Natural killer cell (primary cell): ENCODE data around the gene CDK4. TPM values are rescaled to one million over a fixed set of nuclear protein-coding genes. Genes with fewer than 3 reads are reported as not detected.

Source experiments
- ATAC-seq, 3 donors: fragments of 150-1000 bp in 2 of 3; fragments of 200-7000 bp in 1 of 3; cut with Tn5 transposase; 1 replicate in 1 of 3; 2 replicates in 2 of 3; pipeline ENCODE4 v1.10.0; 2021; ENCODE audit warnings: mild to moderate bottlenecking in 2 of 3, moderate library complexity in 2 of 3
- DNase-seq, 2 donors: peaks; one replicate each; pipeline versions ENCODE4 v3.0.0 to v3.0.0-alpha.2; 2013 to 2021; ENCODE audit warnings: mixed read lengths in 1 of 2
- H3K27ac ChIP-seq: one replicate; pipeline ENCODE4 v1.5.1; 2013; ENCODE audit warnings: mild to moderate bottlenecking, low read length
- H3K27me3 ChIP-seq: one replicate; pipeline ENCODE4 v1.6.1; 2013; ENCODE audit warnings: low read length; ENCODE audit not compliant: control insufficient read depth, insufficient read depth
- H3K36me3 ChIP-seq: one replicate; pipeline ENCODE4 v1.6.1; 2013; ENCODE audit warnings: low read length; ENCODE audit not compliant: control insufficient read depth, insufficient read depth
- H3K4me1 ChIP-seq: one replicate; pipeline ENCODE4 v1.6.1; 2013; ENCODE audit warnings: low read length; ENCODE audit not compliant: control insufficient read depth, insufficient read depth
- H3K4me3 ChIP-seq: one replicate; pipeline ENCODE4 v1.5.1; 2013; ENCODE audit warnings: low read length
- H3K9me3 ChIP-seq: one replicate; pipeline ENCODE4 v1.6.1; 2013; ENCODE audit warnings: low read length; ENCODE audit not compliant: control insufficient read depth, insufficient read depth
- H3K27ac Mint-ChIP-seq, 2 donors: one replicate each; pipeline ENCODE4 v1.8.0; 2022; ENCODE audit warnings: mild to moderate bottlenecking in 2 of 2, mixed read lengths in 2 of 2, moderate library complexity in 1 of 2
- H3K27me3 Mint-ChIP-seq, 2 donors: one replicate each; pipeline ENCODE4 v1.8.0; 2022; ENCODE audit warnings: low read depth in 2 of 2, mixed read lengths in 2 of 2
- H3K36me3 Mint-ChIP-seq: one replicate; pipeline ENCODE4 v1.8.0; 2022; ENCODE audit warnings: mixed read lengths
- H3K4me1 Mint-ChIP-seq, 2 donors: one replicate each; pipeline ENCODE4 v1.8.0; 2022; ENCODE audit warnings: mixed read lengths in 2 of 2
- H3K4me3 Mint-ChIP-seq: one replicate; pipeline ENCODE4 v1.8.0; 2022; ENCODE audit warnings: mild to moderate bottlenecking, moderate library complexity, mixed read lengths
- H3K9me3 Mint-ChIP-seq, 2 donors: one replicate each; pipeline ENCODE4 v1.8.0; 2022; ENCODE audit warnings: mixed read lengths in 2 of 2
- WGBS: methylation state at CpG from one replicate; pipeline ENCODE4 v1.1.7; 2013; ENCODE audit warnings: missing lambda C conversion rate; ENCODE audit not compliant: insufficient coverage; 5-methylcytosine and 5-hydroxymethylcytosine counted together
- intact Hi-C: fragments of 100-400 bp; cut with micrococcal nuclease; formaldehyde crosslinking; loops from one replicate; pipeline ENCODE4 v1.14.2; 2022
- total RNA-seq, 4 donors: library from RNA; stranded (reverse); fragments of 120-200 nt in 1 of 4; gene quantifications; one replicate each; pipeline versions ENCODE4 v1.2.3 to v1.2.4, GENCODE V29; 2013 to 2022
- TF ChIP-seq, protein P1 (sequence below): fragments of 200-600 bp; IDR thresholded peaks from one replicate; pipeline ENCODE4 v1.8.0; 2022; ENCODE audit warnings: antibody characterized with exemption

The CDK4 gene
- total RNA-seq, 3 donors from 2014 or later (not counting 1 experiment from before 2014, with no cell fraction given), result 30.7 to 39.5 (median 37.7) TPM

- TF ChIP-seq, protein P1, sequence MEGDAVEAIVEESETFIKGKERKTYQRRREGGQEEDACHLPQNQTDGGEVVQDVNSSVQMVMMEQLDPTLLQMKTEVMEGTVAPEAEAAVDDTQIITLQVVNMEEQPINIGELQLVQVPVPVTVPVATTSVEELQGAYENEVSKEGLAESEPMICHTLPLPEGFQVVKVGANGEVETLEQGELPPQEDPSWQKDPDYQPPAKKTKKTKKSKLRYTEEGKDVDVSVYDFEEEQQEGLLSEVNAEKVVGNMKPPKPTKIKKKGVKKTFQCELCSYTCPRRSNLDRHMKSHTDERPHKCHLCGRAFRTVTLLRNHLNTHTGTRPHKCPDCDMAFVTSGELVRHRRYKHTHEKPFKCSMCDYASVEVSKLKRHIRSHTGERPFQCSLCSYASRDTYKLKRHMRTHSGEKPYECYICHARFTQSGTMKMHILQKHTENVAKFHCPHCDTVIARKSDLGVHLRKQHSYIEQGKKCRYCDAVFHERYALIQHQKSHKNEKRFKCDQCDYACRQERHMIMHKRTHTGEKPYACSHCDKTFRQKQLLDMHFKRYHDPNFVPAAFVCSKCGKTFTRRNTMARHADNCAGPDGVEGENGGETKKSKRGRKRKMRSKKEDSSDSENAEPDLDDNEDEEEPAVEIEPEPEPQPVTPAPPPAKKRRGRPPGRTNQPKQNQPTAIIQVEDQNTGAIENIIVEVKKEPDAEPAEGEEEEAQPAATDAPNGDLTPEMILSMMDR, result no peak
- H3K4me1 Mint-ChIP-seq, result peaks cover 32 to 40% of the 10 kb centered on the region in 2 donors
- WGBS, result 96% methylated on average over 4 of the region's 4 CpGs
These were observed 9.4 kb upstream of the CDK4 start for GRCh38 chr12:57761391-57761998.

DNA sequence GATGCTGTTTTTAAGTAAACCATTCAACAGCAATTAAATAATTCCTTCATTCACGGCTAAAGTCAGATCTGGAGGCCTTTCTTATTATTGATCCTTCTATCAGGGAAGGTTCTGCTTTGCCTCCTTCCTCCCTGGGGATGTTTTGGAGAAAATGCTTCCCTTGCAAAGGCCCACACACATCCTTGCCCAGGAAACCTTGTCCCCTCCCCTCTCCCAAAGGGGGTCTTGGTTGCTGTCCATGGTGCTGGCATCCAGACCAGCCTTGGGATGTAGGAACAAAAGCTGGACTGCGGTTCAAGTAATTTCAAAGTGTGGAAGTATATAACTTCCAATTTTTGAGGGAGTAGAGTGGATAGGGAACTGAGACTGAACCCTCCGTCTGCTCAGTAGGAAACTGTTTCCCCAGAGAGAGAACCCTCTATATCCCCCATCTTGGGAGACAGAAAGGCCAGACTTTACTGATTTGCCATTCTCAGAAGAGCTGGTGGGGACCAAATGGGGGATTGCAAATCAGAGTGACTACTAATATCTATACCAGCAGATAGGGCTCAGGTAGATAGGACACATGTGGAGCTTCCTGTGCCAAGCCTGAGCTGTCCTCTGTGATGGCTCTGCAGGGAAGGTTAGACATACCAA lies 8.4 kb upstream of the CDK4 start:
- H3K4me1 Mint-ChIP-seq, result peaks cover 27 to 40% of the 10 kb centered on the region in 2 donors
- no peak for ATAC-seq
- DNase-seq, result no peak
- H3K9me3 ChIP-seq, result no peaks in the 10 kb centered on the region
- intact Hi-C loops, result no loop called here
- no peak overlapping the region for H3K27ac Mint-ChIP-seq
- no peak overlapping the region for H3K4me3 Mint-ChIP-seq
- H3K9me3 Mint-ChIP-seq, result no peaks in the 10 kb centered on the region
- H3K27me3 Mint-ChIP-seq, result peaks cover 24 to 31% of the 10 kb centered on the region in 2 donors
- no peaks in the 10 kb centered on the region for H3K36me3 Mint-ChIP-seq
- TF ChIP-seq, protein P1, result no peak
- no peak overlapping the region for H3K4me3 ChIP-seq
- peaks cover 12% of the 10 kb centered on the region for H3K36me3 ChIP-seq
- H3K27me3 ChIP-seq, result peaks cover 22% of the 10 kb centered on the region
- no peak overlapping the region for H3K27ac ChIP-seq
- 100% methylated on average over 1 of the region's 3 CpGs for WGBS
- peaks cover 26% of the 10 kb centered on the region for H3K4me1 ChIP-seq

More at GRCh38 chr12:57761391-57761998, 9.4 kb upstream of the CDK4 start:
- peaks cover 29% of the 10 kb centered on the region for H3K4me1 ChIP-seq
- intact Hi-C loops, result no loop called here
- no peaks in the 10 kb centered on the region for H3K9me3 Mint-ChIP-seq
- H3K27ac Mint-ChIP-seq, result no peak overlapping the region
- ATAC-seq (no peak), DNase-seq (no peak)
- no peak overlapping the region for H3K4me3 ChIP-seq
- H3K4me3 Mint-ChIP-seq, result no peak overlapping the region
- H3K36me3 Mint-ChIP-seq, result no peaks in the 10 kb centered on the region
- no peak overlapping the region for H3K27ac ChIP-seq
- peaks cover 30 to 36% of the 10 kb centered on the region in 2 donors for H3K27me3 Mint-ChIP-seq
- H3K27me3 ChIP-seq, result peaks cover 32% of the 10 kb centered on the region
- peaks cover 12% of the 10 kb centered on the region for H3K36me3 ChIP-seq
- no peaks in the 10 kb centered on the region for H3K9me3 ChIP-seq

- TF ChIP-seq, protein P1, result peak; percentile 39
- no peaks in the 10 kb centered on the region for H3K9me3 ChIP-seq
- no peak overlapping the region for H3K27ac ChIP-seq
- H3K9me3 Mint-ChIP-seq, result no peaks in the 10 kb centered on the region
- H3K36me3 ChIP-seq, result peaks cover 12% of the 10 kb centered on the region
- no peak overlapping the region for H3K4me3 ChIP-seq
- peak in 1 of 2 donors; percentile 75 for DNase-seq
- peaks cover 19% of the 10 kb centered on the region for H3K4me1 ChIP-seq
- no peak overlapping the region for H3K4me3 Mint-ChIP-seq
- H3K27me3 ChIP-seq, result peaks cover 12% of the 10 kb centered on the region
- H3K27me3 Mint-ChIP-seq, result peaks cover 15 to 21% of the 10 kb centered on the region in 2 donors
- peak in 1 of 3 donors; percentile 34 for ATAC-seq
- H3K36me3 Mint-ChIP-seq, result no peaks in the 10 kb centered on the region
- intact Hi-C loops, result no loop called here
- H3K27ac Mint-ChIP-seq, result no peak overlapping the region
- WGBS, result 45% methylated on average over 3 of the region's 3 CpGs
- peaks cover 22 to 34% of the 10 kb centered on the region in 2 donors for H3K4me1 Mint-ChIP-seq
These were observed 7.4 kb upstream of the CDK4 start for GRCh38 chr12:57759360-57759980.
